Left ventricle myocardium inferior (tissue), 1 donor: ENCODE data around the gene GLCCI1. TPM values are rescaled to one million over a fixed set of nuclear protein-coding genes. Genes with fewer than 3 reads are reported as not detected.

Experiments
- DNase-seq: peaks from one replicate; pipeline ENCODE4 v3.0.0-alpha.2; 2020
- H3K27ac ChIP-seq: fragments of 200-600 bp; replicated peaks from 2 replicates; pipeline ENCODE4 v1.8.0; 2021
- H3K27me3 ChIP-seq: fragments of 200-600 bp; 2 replicates; pipeline ENCODE4 v1.8.0; 2021; ENCODE audit warnings: low read depth
- H3K36me3 ChIP-seq: fragments of 200-600 bp; 2 replicates; pipeline ENCODE4 v1.8.0; 2021
- H3K4me1 ChIP-seq: fragments of 200-600 bp; 2 replicates; pipeline ENCODE4 v1.8.0; 2021
- H3K4me3 ChIP-seq: fragments of 200-600 bp; 2 replicates; pipeline ENCODE4 v1.8.0; 2021; ENCODE audit warnings: mild to moderate bottlenecking, moderate library complexity
- H3K9me3 ChIP-seq: fragments of 200-600 bp; replicated peaks from 2 replicates; pipeline ENCODE4 v1.8.0; 2021
- intact Hi-C: fragments of 100-400 bp; cut with micrococcal nuclease; formaldehyde crosslinking; loops from one replicate; pipeline ENCODE4 v1.11.0; 2022
- long read RNA-seq: library from polyadenylated mRNA; unstranded; transcript quantifications from one replicate; pipeline ENCODE4 v2.0.0, GENCODE V29; 2021
- total RNA-seq: library from RNA; stranded (reverse); fragmentation: NEBNext Ultra II Directional; extraction: Animal tissue kit (Norgen Biotek cat#: 25700); gene quantifications from one replicate; pipeline ENCODE4 v1.2.1, GENCODE V29; 2021
- TF ChIP-seq, protein P1 (sequence below): fragments of 200-600 bp; IDR thresholded peaks from 2 replicates; pipeline ENCODE4 v1.8.0; 2021; ENCODE audit warnings: antibody characterized with exemption, mild to moderate bottlenecking, borderline replicate concordance
- donor health status: DM: no; HTN: yes; CAD: no; lungs with severe emphysema.

GLCCI1 gene
- total RNA-seq, result 5.8 TPM
- long read RNA-seq, full-length matches to known transcripts, result 2 of 4 reads
- long read RNA-seq, partial matches to known transcripts, result 0 of 4 reads
- long read RNA-seq, other reads (novel, unspliced or antisense), result 2 of 4 reads

DNA sequence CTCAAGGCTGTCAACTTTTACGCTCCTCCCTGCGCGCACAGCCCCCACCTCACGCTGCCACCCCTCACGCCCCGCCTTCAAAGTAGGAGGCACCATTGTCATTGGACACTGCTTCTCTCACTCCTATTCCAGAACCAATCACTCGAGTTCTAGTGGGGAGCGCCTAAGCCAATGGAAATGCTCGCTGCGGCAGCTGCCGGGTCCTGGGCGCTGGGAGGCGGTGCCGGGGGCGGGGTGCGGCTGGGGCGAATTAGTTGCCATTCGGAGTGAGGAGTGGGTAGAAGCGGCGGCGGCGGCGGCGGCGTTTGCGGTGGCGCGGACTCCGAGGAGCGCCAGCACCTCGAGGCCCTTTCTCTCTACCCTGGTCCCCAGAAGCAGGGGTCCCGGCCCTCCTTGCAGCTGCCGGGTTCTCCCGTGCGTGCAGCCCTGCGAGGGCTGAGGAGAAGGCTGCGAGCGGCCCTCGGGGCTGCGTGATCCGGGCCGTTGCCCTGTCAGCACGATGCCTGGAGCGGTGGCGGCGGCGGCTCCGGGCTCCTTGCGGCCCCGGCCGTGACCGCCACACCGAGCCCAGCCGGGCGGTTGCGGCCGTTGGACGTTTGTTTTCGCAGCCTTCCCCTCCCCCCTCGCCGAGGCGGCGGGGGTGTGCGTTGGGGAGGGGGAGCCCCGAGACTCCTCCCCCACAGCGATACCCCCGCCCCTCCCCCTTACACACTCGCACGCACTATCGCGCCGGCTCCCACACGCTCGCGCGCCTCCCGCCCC, at the start of gene GLCCI1:
TSS of gene GLCCI1 (plus strand) at position 253 of the 762 bp plus-strand sequence. CDS start 555 bp downstream, outside the sequence.
- peaks cover 50% of the 10 kb centered on the region for H3K4me1 ChIP-seq
- intact Hi-C loops, result no loop called here
- no peaks in the 10 kb centered on the region for H3K9me3 ChIP-seq
- H3K4me3 ChIP-seq, result peak within 1 kb of the TSS; percentile 88
- H3K27ac ChIP-seq, result peak within 1 kb of the TSS; percentile 94
- DNase-seq, result peak; percentile 97
- H3K36me3 ChIP-seq, result no peaks in the 10 kb centered on the region
- no peaks in the 10 kb centered on the region for H3K27me3 ChIP-seq
- TF ChIP-seq, protein P1, sequence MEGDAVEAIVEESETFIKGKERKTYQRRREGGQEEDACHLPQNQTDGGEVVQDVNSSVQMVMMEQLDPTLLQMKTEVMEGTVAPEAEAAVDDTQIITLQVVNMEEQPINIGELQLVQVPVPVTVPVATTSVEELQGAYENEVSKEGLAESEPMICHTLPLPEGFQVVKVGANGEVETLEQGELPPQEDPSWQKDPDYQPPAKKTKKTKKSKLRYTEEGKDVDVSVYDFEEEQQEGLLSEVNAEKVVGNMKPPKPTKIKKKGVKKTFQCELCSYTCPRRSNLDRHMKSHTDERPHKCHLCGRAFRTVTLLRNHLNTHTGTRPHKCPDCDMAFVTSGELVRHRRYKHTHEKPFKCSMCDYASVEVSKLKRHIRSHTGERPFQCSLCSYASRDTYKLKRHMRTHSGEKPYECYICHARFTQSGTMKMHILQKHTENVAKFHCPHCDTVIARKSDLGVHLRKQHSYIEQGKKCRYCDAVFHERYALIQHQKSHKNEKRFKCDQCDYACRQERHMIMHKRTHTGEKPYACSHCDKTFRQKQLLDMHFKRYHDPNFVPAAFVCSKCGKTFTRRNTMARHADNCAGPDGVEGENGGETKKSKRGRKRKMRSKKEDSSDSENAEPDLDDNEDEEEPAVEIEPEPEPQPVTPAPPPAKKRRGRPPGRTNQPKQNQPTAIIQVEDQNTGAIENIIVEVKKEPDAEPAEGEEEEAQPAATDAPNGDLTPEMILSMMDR, result no peak

GRCh38 chr7:7919449-7919945, 49.1 kb upstream of the GLCCI1 start:
- no peak overlapping the region for H3K27ac ChIP-seq
- no peaks in the 10 kb centered on the region for H3K27me3 ChIP-seq
- no peaks in the 10 kb centered on the region for H3K36me3 ChIP-seq
- intact Hi-C loops, result no loop called here
- no peak for DNase-seq
- H3K4me1 ChIP-seq, result peaks cover 2% of the 10 kb centered on the region
- no peaks in the 10 kb centered on the region for H3K9me3 ChIP-seq
- H3K4me3 ChIP-seq, result no peak overlapping the region
- TF ChIP-seq, protein P1, result no peak

DNA sequence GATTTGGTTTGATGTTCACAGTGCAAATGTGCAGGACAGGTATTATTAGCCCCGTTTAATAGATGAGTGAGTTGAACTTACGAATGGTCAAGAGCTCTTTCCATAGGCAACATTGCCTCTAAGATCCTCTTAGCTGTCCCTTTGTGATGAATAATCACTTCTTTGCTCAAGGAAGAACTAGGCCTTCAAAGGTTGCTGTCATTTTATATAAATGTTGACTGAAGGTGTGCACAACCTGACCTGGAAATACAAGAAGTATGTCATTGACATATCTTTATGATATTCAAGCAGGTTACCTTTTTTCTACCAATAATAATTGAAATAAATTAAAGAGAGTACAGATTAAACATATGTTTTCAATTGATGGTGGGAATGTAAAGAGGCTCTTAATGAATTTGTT, 48.5 kb upstream of the GLCCI1 start:
- Histone ChIP-seq H3K4me1 (no peaks in the 10 kb centered on the region), H3K9me3 (no peaks in the 10 kb centered on the region), H3K4me3 (no peak overlapping the region), H3K27ac (no peak overlapping the region), H3K27me3 (no peaks in the 10 kb centered on the region), H3K36me3 (no peaks in the 10 kb centered on the region)
- no peak for DNase-seq
- TF ChIP-seq, protein P1, result no peak
- intact Hi-C loops, result no loop called here

DNA sequence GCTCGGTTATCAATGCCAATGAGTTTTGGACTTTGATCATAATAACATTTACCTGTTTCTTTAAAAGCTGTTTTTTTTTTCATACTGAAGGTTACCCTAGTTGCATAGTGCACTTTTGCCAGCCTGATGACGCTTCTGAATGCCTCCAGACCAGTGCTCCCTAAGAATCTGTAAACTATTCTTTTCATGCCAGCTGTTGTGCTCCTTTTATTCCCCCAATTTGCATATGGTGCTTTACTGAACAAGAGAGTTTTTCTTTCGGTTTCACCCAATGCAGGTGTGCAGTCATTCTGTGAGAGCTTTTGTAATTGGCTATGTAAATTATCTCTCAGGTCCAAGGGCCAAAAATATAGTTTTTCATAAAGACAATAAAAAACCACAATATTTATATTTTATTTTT, 48.1 kb upstream of the GLCCI1 start:
- Histone ChIP-seq H3K27me3 (no peaks in the 10 kb centered on the region), H3K36me3 (no peaks in the 10 kb centered on the region), H3K4me1 (no peaks in the 10 kb centered on the region), H3K9me3 (no peaks in the 10 kb centered on the region), H3K4me3 (no peak overlapping the region), H3K27ac (no peak overlapping the region)
- intact Hi-C loops, result no loop called here
- TF ChIP-seq, protein P1, result no peak
- DNase-seq, result no peak

DNA sequence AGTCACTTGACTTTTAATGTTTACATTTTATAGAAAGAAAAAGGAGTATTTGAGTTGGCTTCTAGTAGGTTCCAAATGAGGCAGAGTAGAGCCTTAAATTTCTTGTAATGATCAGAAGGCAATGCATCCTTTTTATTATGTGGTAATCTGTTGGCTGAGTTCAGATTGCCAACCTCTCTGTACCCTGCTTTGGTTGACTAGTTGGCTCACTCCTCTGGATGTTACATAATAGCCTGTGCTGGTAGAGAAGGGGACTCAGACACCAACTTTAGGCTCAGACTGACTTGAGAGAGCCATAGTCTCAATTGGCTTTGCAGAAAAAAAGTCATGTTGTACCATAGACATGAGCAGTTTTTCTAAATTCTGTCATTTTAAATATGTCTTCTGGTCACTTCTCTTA, 46.8 kb upstream of the GLCCI1 start:
- intact Hi-C loops, result no loop called here
- Histone ChIP-seq H3K27ac (no peak overlapping the region), H3K4me3 (no peak overlapping the region), H3K4me1 (no peaks in the 10 kb centered on the region), H3K36me3 (no peaks in the 10 kb centered on the region), H3K27me3 (no peaks in the 10 kb centered on the region), H3K9me3 (no peaks in the 10 kb centered on the region)
- TF ChIP-seq, protein P1, result no peak
- DNase-seq, result no peak
